GM12878 (cell line): ENCODE data around the gene CHMP1A. TPM values are rescaled to one million over a fixed set of nuclear protein-coding genes. Genes with fewer than 3 reads are reported as not detected.

Experiments used
- BACH1 ChIP-seq: fragments of 450-650 bp; IDR thresholded peaks from 2 replicates; pipeline ENCODE4 v1.6.1; 2017; ENCODE audit warnings: mild to moderate bottlenecking, borderline replicate concordance
- CBFB ChIP-seq: IDR thresholded peaks from 2 replicates; pipeline ENCODE4 v1.6.1; 2016; ENCODE audit warnings: antibody characterized with exemption, low read depth
- CBX5 ChIP-seq: sonication (generic); IDR thresholded peaks from 2 replicates; pipeline ENCODE4 v1.6.1; 2016; ENCODE audit warnings: low read depth, moderate library complexity, mild to moderate bottlenecking, inconsistent platforms
- GATAD2B ChIP-seq: fragments of 450-650 bp; conservative IDR thresholded peaks from 2 replicates; pipeline ENCODE4 v1.6.1; 2017; ENCODE audit warnings: low read depth, mild to moderate bottlenecking, moderate library complexity
- LARP7 ChIP-seq: fragments of 450-650 bp; IDR thresholded peaks from 2 replicates; pipeline ENCODE4 v1.6.1; 2017; ENCODE audit warnings: mild to moderate bottlenecking
- NR2F1 ChIP-seq: fragments of 450-650 bp; conservative IDR thresholded peaks from 2 replicates; pipeline ENCODE4 v1.6.1; 2017; ENCODE audit warnings: mild to moderate bottlenecking
- RUNX3 ChIP-seq: IDR thresholded peaks from 2 replicates; pipeline ENCODE4 v1.6.1; 2012; ENCODE audit warnings: low read length, inconsistent platforms
- TAF1 ChIP-seq: IDR thresholded peaks from 2 replicates; pipeline ENCODE4 v1.6.1; 2011; ENCODE audit warnings: mild to moderate bottlenecking, low read depth, low read length, borderline replicate concordance
- polyA plus RNA-seq, 11 experiments: library from polyadenylated mRNA; depleted of rRNA in 4 of 11; unstranded in 6 of 11; stranded (reverse) in 5 of 11; fragments of >200 nt; fragmentation: Nextera tagmentation in 4 of 11; fragmentation: Illumina TruSeq in 1 of 11; extraction: Ambion mirVana in 4 of 11; extraction: Trizol in 1 of 11; gene quantifications; 1 replicate in 1 of 11; 2 replicates in 10 of 11; pipeline versions ENCODE4 v1.2.1 to v1.2.3, GENCODE V29; 2011 to 2016; ENCODE audit warnings: inconsistent platforms in 2 of 11, missing spikeins in 2 of 11, low read depth in 1 of 11
- total RNA-seq, 4 experiments: library from RNA; depleted of rRNA in 3 of 4; stranded (reverse); fragments of >200 nt in 3 of 4; fragmentation: Illumina TruSeq in 1 of 4; extraction: Trizol in 1 of 4; gene quantifications; 2 replicates each; pipeline versions ENCODE4 v1.2.1 to v1.2.3, GENCODE V29; 2013 to 2021
- TF ChIP-seq, protein P1 (sequence below): fragments of 450-650 bp; IDR thresholded peaks from 2 replicates; pipeline ENCODE4 v1.6.1; 2017; ENCODE audit warnings: low read depth, mild to moderate bottlenecking, moderate library complexity
- TF ChIP-seq, protein P2 (sequence below): fragments of 450-650 bp; IDR thresholded peaks from 2 replicates; pipeline ENCODE4 v1.6.1; 2017; ENCODE audit warnings: mild to moderate bottlenecking, moderate library complexity
- TF ChIP-seq, protein P3 (sequence below), 3 experiments: IDR thresholded peaks in 2 of 3; conservative IDR thresholded peaks in 1 of 3; 2 replicates each; pipeline ENCODE4 v1.5.1; 2011; ENCODE audit warnings: low read depth in 3 of 3, low read length in 3 of 3, mild to moderate bottlenecking in 3 of 3, control low read depth in 2 of 3, moderate library complexity in 2 of 3, inconsistent platforms in 1 of 3, mixed read lengths in 1 of 3; ENCODE audit not compliant: control insufficient read depth in 2 of 3, insufficient read depth in 1 of 3; ENCODE audit errors: extremely low read depth in 1 of 3
- TF ChIP-seq, protein P4 (sequence below): IDR thresholded peaks from 2 replicates; pipeline ENCODE4 v1.6.1; 2011; ENCODE audit warnings: low read depth, low read length, improper control_type of control experiment, borderline replicate concordance
- TF ChIP-seq, protein P5 (sequence below): IDR thresholded peaks from 2 replicates; pipeline ENCODE4 v1.6.1; 2011; ENCODE audit warnings: borderline replicate concordance, low read depth, mild to moderate bottlenecking, moderate library complexity, low read length; ENCODE audit not compliant: insufficient read depth, poor library complexity, severe bottlenecking

CHMP1A gene
- total and polyA plus RNA-seq, 10 of the 15 experiments (the other 5 are each of a cell fraction or from before 2014, with no cell fraction given), result 1.0 to 86.7 (median 54.7) TPM

DNA sequence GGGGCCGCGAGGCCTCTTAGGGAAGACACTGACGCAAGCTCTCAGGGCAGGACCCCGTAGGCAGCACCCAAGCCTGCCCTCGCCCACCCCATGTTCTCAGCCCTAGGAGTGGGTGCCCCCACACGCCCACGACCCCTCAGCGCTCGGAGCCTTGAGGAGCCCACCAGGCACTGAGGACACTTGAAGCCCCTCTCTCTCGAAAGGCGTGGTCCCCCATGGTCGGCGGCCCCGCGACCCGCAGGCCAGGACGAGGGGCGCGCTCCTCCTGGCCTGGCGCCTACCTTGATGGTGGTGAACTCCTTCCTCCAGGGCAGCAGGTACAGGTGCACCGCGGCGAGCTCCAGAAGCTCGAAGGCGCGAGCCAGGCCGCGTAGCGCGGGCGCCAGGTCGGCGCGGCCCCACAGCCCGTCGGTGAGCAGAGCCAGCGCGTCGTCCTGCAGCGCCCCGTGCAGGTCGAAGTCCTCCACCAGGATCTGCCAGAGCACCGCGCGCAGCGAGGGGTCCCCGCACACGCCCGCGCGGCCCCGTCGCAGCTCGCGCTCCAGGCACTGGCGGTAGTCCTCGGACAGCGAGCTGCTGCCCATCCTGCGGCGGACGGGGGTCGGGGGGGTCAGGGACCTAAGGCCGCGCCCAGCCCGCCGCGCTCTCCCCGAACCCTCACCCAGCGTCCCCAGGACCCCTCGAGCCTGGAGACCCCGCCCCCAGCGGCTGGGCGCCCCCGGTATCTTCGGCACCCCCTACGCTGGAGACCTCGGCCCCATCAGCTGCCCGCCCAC lies 43.3 kb upstream of the CHMP1A start (continued):
- TF ChIP-seq, protein P1, sequence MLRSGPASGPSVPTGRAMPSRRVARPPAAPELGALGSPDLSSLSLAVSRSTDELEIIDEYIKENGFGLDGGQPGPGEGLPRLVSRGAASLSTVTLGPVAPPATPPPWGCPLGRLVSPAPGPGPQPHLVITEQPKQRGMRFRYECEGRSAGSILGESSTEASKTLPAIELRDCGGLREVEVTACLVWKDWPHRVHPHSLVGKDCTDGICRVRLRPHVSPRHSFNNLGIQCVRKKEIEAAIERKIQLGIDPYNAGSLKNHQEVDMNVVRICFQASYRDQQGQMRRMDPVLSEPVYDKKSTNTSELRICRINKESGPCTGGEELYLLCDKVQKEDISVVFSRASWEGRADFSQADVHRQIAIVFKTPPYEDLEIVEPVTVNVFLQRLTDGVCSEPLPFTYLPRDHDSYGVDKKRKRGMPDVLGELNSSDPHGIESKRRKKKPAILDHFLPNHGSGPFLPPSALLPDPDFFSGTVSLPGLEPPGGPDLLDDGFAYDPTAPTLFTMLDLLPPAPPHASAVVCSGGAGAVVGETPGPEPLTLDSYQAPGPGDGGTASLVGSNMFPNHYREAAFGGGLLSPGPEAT, result no peak
- TF ChIP-seq CBX5, result no peak
- TF ChIP-seq, protein P2, sequence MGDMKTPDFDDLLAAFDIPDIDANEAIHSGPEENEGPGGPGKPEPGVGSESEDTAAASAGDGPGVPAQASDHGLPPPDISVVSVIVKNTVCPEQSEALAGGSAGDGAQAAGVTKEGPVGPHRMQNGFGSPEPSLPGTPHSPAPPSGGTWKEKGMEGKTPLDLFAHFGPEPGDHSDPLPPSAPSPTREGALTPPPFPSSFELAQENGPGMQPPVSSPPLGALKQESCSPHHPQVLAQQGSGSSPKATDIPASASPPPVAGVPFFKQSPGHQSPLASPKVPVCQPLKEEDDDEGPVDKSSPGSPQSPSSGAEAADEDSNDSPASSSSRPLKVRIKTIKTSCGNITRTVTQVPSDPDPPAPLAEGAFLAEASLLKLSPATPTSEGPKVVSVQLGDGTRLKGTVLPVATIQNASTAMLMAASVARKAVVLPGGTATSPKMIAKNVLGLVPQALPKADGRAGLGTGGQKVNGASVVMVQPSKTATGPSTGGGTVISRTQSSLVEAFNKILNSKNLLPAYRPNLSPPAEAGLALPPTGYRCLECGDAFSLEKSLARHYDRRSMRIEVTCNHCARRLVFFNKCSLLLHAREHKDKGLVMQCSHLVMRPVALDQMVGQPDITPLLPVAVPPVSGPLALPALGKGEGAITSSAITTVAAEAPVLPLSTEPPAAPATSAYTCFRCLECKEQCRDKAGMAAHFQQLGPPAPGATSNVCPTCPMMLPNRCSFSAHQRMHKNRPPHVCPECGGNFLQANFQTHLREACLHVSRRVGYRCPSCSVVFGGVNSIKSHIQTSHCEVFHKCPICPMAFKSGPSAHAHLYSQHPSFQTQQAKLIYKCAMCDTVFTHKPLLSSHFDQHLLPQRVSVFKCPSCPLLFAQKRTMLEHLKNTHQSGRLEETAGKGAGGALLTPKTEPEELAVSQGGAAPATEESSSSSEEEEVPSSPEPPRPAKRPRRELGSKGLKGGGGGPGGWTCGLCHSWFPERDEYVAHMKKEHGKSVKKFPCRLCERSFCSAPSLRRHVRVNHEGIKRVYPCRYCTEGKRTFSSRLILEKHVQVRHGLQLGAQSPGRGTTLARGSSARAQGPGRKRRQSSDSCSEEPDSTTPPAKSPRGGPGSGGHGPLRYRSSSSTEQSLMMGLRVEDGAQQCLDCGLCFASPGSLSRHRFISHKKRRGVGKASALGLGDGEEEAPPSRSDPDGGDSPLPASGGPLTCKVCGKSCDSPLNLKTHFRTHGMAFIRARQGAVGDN, result peak; percentile 17
- TF ChIP-seq LARP7, result peak; percentile 76
- peak; percentile 31; the same call in 1 of the 2 replicates for TF ChIP-seq GATAD2B
- TF ChIP-seq CBFB, result no peak
- peak; percentile 48; the same call in 1 of the 2 replicates for TF ChIP-seq BACH1
- TF ChIP-seq TAF1, result no peak
- TF ChIP-seq, protein P3, sequence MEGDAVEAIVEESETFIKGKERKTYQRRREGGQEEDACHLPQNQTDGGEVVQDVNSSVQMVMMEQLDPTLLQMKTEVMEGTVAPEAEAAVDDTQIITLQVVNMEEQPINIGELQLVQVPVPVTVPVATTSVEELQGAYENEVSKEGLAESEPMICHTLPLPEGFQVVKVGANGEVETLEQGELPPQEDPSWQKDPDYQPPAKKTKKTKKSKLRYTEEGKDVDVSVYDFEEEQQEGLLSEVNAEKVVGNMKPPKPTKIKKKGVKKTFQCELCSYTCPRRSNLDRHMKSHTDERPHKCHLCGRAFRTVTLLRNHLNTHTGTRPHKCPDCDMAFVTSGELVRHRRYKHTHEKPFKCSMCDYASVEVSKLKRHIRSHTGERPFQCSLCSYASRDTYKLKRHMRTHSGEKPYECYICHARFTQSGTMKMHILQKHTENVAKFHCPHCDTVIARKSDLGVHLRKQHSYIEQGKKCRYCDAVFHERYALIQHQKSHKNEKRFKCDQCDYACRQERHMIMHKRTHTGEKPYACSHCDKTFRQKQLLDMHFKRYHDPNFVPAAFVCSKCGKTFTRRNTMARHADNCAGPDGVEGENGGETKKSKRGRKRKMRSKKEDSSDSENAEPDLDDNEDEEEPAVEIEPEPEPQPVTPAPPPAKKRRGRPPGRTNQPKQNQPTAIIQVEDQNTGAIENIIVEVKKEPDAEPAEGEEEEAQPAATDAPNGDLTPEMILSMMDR (IDR thresholded peaks at IDR 0.05 in 2 of 3, conservative IDR thresholded peaks at IDR 0.05 in 1 of 3; ENCODE audit: control insufficient read depth in 2 of 3, extremely low read depth in 1 of 3, insufficient read depth in 1 of 3, low read depth in 3 of 3, low read length in 3 of 3), result peak; percentile 22 to 44 (median 23); a peak in 3 of 6 replicates
- TF ChIP-seq, protein P4, sequence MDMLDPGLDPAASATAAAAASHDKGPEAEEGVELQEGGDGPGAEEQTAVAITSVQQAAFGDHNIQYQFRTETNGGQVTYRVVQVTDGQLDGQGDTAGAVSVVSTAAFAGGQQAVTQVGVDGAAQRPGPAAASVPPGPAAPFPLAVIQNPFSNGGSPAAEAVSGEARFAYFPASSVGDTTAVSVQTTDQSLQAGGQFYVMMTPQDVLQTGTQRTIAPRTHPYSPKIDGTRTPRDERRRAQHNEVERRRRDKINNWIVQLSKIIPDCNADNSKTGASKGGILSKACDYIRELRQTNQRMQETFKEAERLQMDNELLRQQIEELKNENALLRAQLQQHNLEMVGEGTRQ, result no peak
- TF ChIP-seq NR2F1, result peak; percentile 17; the same call in 1 of the 2 replicates
- TF ChIP-seq RUNX3, result no peak
- TF ChIP-seq, protein P5, sequence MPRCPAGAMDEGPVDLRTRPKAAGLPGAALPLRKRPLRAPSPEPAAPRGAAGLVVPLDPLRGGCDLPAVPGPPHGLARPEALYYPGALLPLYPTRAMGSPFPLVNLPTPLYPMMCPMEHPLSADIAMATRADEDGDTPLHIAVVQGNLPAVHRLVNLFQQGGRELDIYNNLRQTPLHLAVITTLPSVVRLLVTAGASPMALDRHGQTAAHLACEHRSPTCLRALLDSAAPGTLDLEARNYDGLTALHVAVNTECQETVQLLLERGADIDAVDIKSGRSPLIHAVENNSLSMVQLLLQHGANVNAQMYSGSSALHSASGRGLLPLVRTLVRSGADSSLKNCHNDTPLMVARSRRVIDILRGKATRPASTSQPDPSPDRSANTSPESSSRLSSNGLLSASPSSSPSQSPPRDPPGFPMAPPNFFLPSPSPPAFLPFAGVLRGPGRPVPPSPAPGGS, result no peak
